ENCODE results near the gene PSMC3IP.

PSMC3IP gene

GRCh38 chr17:42607769-42608168, 30.2 kb upstream of the PSMC3IP start:
- CTCF ChIA-PET, result interaction anchor here (0.7 to 2.5 kb wide), 8 partner anchors 7 to 390 kb away, joined by 3 to 12 read pairs (median 4); partner anchors contain the start of genes PSMC3IP and RPL27
- Histone ChIP-seq H3K4me3 (ENCODE audit: low read depth, low read length) (0 out of 2 replicates have a peak overlapping the region, but pooled peaks have one; percentile 1), H3K4me1 (ENCODE audit: control insufficient read depth, insufficient read depth, low read length) (peaks cover 20% of the 10 kb centered on the region), H3K36me3 (ENCODE audit: control insufficient read depth in 2 of 2, insufficient read depth in 1 of 2, low read length in 2 of 2) (peaks cover 12 to 18% of the 10 kb centered on the region in 2 experiments), H3K9me3 (ENCODE audit: control insufficient read depth, insufficient read depth, low read depth, low read length) (no peaks in the 10 kb centered on the region), H3K27ac (ENCODE audit: extremely low read depth, low read depth, low read length) (no peak overlapping the region)
- no peak for TF ChIP-seq ZNF121 (tag by site-specific recombination; IDR thresholded peaks at IDR 0.05)
- peak; percentile 33; the same call in 1 of the 2 replicates for TF ChIP-seq ZNF335 (tag by site-specific recombination; conservative IDR thresholded peaks at IDR 0.05)
- 0 out of 2 replicates have a peak, but pooled peaks have one; percentile 9 for TF ChIP-seq PRDM6 (tag by site-specific recombination; IDR thresholded peaks at IDR 0.05)
- TF ChIP-seq PRDM4 (tag by site-specific recombination; IDR thresholded peaks at IDR 0.05), result no peak
- POLR2A ChIA-PET, result interaction anchor here (1.0 to 3.0 kb wide), 6 partner anchors 11 to 75 kb away, joined by 3 to 56 read pairs (median 26); partner anchors contain the start of genes CCR10, PLEKHH3 and PSMC3IP

- Histone ChIP-seq H3K9me3 (ENCODE audit: control insufficient read depth, insufficient read depth, low read depth, low read length) (no peaks in the 10 kb centered on the region), H3K4me1 (ENCODE audit: control insufficient read depth, insufficient read depth, low read length) (peaks cover 20% of the 10 kb centered on the region), H3K36me3 (ENCODE audit: control insufficient read depth in 2 of 2, insufficient read depth in 1 of 2, low read length in 2 of 2) (peaks cover 5 to 6% of the 10 kb centered on the region in 2 experiments; a peak in 2 of 3 replicates), H3K4me3 (ENCODE audit: low read depth, low read length) (no peak overlapping the region), H3K27ac (ENCODE audit: extremely low read depth, low read depth, low read length) (no peak overlapping the region; the same call in 1 of the 2 replicates)
- ChIA-PET POLR2A (no interaction called here), CTCF (no interaction called here)
- TF ChIP-seq PRDM6 (tag by site-specific recombination; IDR thresholded peaks at IDR 0.05), result peak; percentile 70
- no peak for TF ChIP-seq ZNF704 (tag by site-specific recombination; IDR thresholded peaks at IDR 0.05)
These were observed 25.8 kb upstream of the PSMC3IP start for GRCh38 chr17:42603318-42603717.

GRCh38 chr17:42598905-42599304, 21.4 kb upstream of the PSMC3IP start:
- TF ChIP-seq ZBTB6 (tag by site-specific recombination; IDR thresholded peaks at IDR 0.05) (no peak), PRDM6 (tag by site-specific recombination; IDR thresholded peaks at IDR 0.05) (peak; percentile 44; the same call in 1 of the 2 replicates), REPIN1 (tag by site-specific recombination; IDR thresholded peaks at IDR 0.05; ENCODE audit: low read depth) (no peak), ZNF274 (IDR thresholded peaks at IDR 0.05; ENCODE audit: low read length) (no peak), ZNF274 (tag by site-specific recombination; IDR thresholded peaks at IDR 0.05; ENCODE audit: borderline replicate concordance) (no peak), MZF1 (tag by site-specific recombination; IDR thresholded peaks at IDR 0.05; ENCODE audit: borderline replicate concordance) (peak; percentile 71; the same call in 1 of the 2 replicates)
- POLR2A ChIA-PET, result interaction anchor here (1.0 to 3.0 kb wide), 2 partner anchors 11 to 60 kb away, joined by 3 to 10 read pairs; partner anchors contain the start of genes RETREG3, TUBG1 and TUBG2

More at GRCh38 chr17:42598905-42599304, 21.4 kb upstream of the PSMC3IP start:
- no peak overlapping the region for H3K4me3 ChIP-seq (ENCODE audit: low read depth, low read length)
- H3K9me3 ChIP-seq (ENCODE audit: control insufficient read depth, insufficient read depth, low read depth, low read length), result no peaks in the 10 kb centered on the region
- H3K36me3 ChIP-seq (ENCODE audit: control insufficient read depth in 2 of 2, insufficient read depth in 1 of 2, low read length in 2 of 2), result peaks cover 6 to 12% of the 10 kb centered on the region in 2 experiments; a peak in 2 of 3 replicates
- no peak overlapping the region for H3K27ac ChIP-seq (ENCODE audit: extremely low read depth, low read depth, low read length)
- H3K4me1 ChIP-seq (ENCODE audit: control insufficient read depth, insufficient read depth, low read length), result peaks cover 3% of the 10 kb centered on the region; the same call in 1 of the 2 replicates
- CTCF ChIA-PET, result interaction anchor here (0.6 to 3.8 kb wide), 7 partner anchors 21 to 376 kb away, joined by 3 to 19 read pairs (median 3); no protein-coding TSS in a partner anchor
